KMS-11 (cell line): Measurements from ENCODE around the gene MAP3K7.

Source experiments
- H2AFZ ChIP-seq: fragments of 200-600 bp; sonication (generic); 2 replicates; pipeline ENCODE4 v1.6.1; 2016; ENCODE audit warnings: antibody characterized with exemption, mixed run types, low read depth
- H3K27ac ChIP-seq: fragments of 200-600 bp; sonication (generic); 2 replicates; pipeline ENCODE4 v1.6.1; 2016; ENCODE audit warnings: mild to moderate bottlenecking, mixed run types
- H3K27me3 ChIP-seq: fragments of 200-600 bp; sonication (generic); 2 replicates; pipeline ENCODE4 v1.6.1; 2017; ENCODE audit warnings: mild to moderate bottlenecking, low read depth, mixed run types, moderate library complexity; ENCODE audit not compliant: insufficient read depth
- H3K36me3 ChIP-seq: fragments of 200-600 bp; sonication (generic); 2 replicates; pipeline ENCODE4 v1.6.1; 2017; ENCODE audit warnings: mild to moderate bottlenecking, mixed run types; ENCODE audit not compliant: insufficient read depth
- H3K4me1 ChIP-seq: fragments of 200-600 bp; sonication (generic); 2 replicates; pipeline ENCODE4 v1.6.1; 2016; ENCODE audit warnings: mild to moderate bottlenecking, low read depth, mixed run types; ENCODE audit not compliant: poor library complexity, severe bottlenecking
- H3K4me2 ChIP-seq: fragments of 200-600 bp; sonication (generic); 2 replicates; pipeline ENCODE4 v1.7.0; 2016; ENCODE audit warnings: mild to moderate bottlenecking, mixed run types
- H3K4me3 ChIP-seq: fragments of 200-600 bp; sonication (generic); IDR thresholded peaks from 2 replicates; pipeline ENCODE4 v1.6.1; 2017; ENCODE audit warnings: low read depth, low read length, mixed read lengths; ENCODE audit not compliant: insufficient read depth
- H3K79me2 ChIP-seq: fragments of 200-600 bp; sonication (generic); 2 replicates; pipeline ENCODE4 v1.6.1; 2016; ENCODE audit warnings: low read depth, mixed run types; ENCODE audit not compliant: insufficient read depth
- H3K9ac ChIP-seq: fragments of 200-600 bp; sonication (generic); 2 replicates; pipeline ENCODE4 v1.6.1; 2016; ENCODE audit warnings: mild to moderate bottlenecking, mixed run types
- H4K20me1 ChIP-seq: fragments of 200-600 bp; sonication (generic); 2 replicates; pipeline ENCODE4 v1.6.1; 2016; ENCODE audit warnings: mild to moderate bottlenecking, mixed run types; ENCODE audit not compliant: insufficient read depth
- CTCF ChIP-seq: fragments of 200-600 bp; sonication (generic); conservative IDR thresholded peaks from 2 replicates; pipeline ENCODE4 v1.6.1; 2017; ENCODE audit warnings: low read depth, mild to moderate bottlenecking, antibody characterized with exemption, low read length, moderate library complexity, mixed read lengths

MAP3K7 gene

GRCh38 chr6:90596967-90597539, 10.2 kb upstream of the MAP3K7 start:
- Histone ChIP-seq H2AFZ (no peak overlapping the region), H3K36me3 (no peaks in the 10 kb centered on the region), H4K20me1 (no peaks in the 10 kb centered on the region), H3K79me2 (no peaks in the 10 kb centered on the region), H3K27ac (no peak overlapping the region), H3K4me1 (no peaks in the 10 kb centered on the region), H3K27me3 (no peaks in the 10 kb centered on the region), H3K4me2 (no peak overlapping the region), H3K4me3 (no peak overlapping the region), H3K9ac (no peak overlapping the region)
- no peak for TF ChIP-seq CTCF

GRCh38 chr6:90595854-90596253, 9.0 kb upstream of the MAP3K7 start:
- Histone ChIP-seq H3K9ac (no peak overlapping the region), H3K79me2 (no peaks in the 10 kb centered on the region), H3K4me2 (no peak overlapping the region), H2AFZ (no peak overlapping the region), H3K27ac (no peak overlapping the region), H3K36me3 (no peaks in the 10 kb centered on the region), H3K27me3 (no peaks in the 10 kb centered on the region), H4K20me1 (no peaks in the 10 kb centered on the region), H3K4me1 (peaks cover 1% of the 10 kb centered on the region), H3K4me3 (no peak overlapping the region)
- no peak for TF ChIP-seq CTCF

- Histone ChIP-seq H2AFZ (peak overlapping the region; percentile 79), H3K4me2 (peak overlapping the region; percentile 51; the same call in 1 of the 2 replicates), H3K27me3 (no peaks in the 10 kb centered on the region), H3K4me1 (peaks cover 47% of the 10 kb centered on the region), H3K4me3 (no peak overlapping the region), H3K27ac (peak overlapping the region; percentile 67; the same call in 1 of the 2 replicates), H4K20me1 (no peaks in the 10 kb centered on the region), H3K79me2 (peaks cover 42% of the 10 kb centered on the region), H3K9ac (peak overlapping the region; percentile 54; the same call in 1 of the 2 replicates), H3K36me3 (no peaks in the 10 kb centered on the region)
- TF ChIP-seq CTCF, result no peak
Observed at GRCh38 chr6:90586546-90586835, 381 bp downstream of the MAP3K7 start.

- Histone ChIP-seq H2AFZ (no peak overlapping the region), H3K27ac (no peak overlapping the region), H3K4me1 (peaks cover 41% of the 10 kb centered on the region), H3K79me2 (peaks cover 55% of the 10 kb centered on the region), H3K27me3 (no peaks in the 10 kb centered on the region), H4K20me1 (no peaks in the 10 kb centered on the region), H3K4me2 (peak overlapping the region; percentile 59), H3K4me3 (no peak overlapping the region), H3K36me3 (no peaks in the 10 kb centered on the region), H3K9ac (no peak overlapping the region)
- no peak for TF ChIP-seq CTCF
Observed at GRCh38 chr6:90584636-90585255, 2.1 kb downstream of the MAP3K7 start.
